NCI-H526 treated with DMSO at 0.1 percent for 48 hours (cell line): ENCODE data around the gene NHERF2.

Experiments used
- DNase-seq: peaks from one replicate; lab custom pipeline; 2025; lab: John Stamatoyannopoulos, UW

NHERF2 gene

DNA sequence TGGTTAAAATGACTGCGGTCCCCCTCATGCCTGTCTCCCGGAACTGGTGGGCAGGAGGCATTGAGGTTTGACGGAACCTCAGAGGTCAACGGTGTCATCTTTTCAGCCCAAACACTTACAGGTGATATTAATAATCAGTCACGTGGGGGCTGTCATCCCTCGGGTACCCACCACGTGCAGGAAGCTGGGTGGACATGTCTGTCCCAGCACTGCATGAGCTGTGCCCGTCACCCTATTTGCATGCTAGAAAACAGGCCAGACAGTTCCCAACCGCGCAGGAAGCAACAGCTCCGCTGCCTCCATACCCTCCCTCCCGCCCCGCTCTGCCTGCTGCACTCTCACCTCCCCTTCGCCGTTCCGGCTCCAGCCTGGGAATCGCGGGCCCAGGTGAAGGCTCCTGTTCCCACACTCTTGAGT, 35.6 kb upstream of the NHERF2 start:
- peak; percentile 17 for DNase-seq

DNA sequence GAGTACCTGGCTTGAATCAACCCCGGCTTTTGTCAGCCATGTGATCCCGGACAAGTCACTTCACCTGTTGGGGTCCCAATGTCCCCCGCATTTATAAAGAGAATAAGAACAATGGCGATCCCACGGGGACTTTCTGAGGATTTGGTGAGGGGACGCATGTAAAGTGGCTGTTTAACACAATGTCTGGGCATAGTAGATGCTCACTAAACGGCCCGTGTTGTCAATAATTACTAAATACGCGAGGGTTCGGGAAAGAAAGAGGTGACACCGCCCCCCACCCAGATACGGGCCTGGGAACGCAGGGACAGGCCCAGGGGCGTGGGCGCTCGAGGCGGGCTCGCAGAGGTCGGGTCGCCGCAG, 35.1 kb upstream of the NHERF2 start:
- DNase-seq: no peak

DNA sequence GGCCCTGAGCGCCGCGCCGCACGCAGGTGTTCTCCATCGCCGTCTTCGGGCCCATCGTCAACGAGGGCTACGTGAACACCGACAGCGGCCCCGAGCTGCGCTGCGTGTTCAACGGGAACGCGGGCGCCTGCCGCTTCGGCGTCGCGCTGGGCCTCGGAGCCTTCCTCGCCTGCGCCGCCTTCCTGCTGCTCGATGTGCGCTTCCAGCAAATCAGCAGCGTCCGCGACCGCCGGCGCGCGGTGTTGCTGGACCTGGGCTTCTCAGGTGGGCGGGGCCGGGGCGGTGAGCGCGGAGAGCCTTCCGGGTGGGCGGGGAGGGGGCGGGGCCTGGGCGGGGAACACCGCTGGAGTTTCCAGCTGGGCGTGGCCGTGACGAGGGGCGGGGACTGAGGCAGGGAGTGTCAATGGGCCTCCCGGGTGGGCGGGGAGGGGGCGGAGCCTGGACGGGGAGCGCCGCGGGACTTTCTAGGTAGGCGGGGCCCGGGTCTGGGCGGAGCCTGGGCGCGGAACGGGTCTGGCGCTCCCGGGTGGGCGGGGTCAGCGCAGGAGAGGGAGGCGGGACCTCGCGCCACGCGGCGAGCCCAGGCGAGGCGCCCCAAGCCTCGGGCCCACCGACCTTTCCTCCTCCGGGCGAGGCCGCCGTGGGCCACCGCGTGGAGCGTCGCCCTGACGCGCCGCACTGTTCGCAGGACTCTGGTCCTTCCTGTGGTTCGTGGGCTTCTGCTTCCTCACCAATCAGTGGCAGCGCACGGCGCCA, 34.6 kb upstream of the NHERF2 start:
- DNase-seq: peak; percentile 78

DNA sequence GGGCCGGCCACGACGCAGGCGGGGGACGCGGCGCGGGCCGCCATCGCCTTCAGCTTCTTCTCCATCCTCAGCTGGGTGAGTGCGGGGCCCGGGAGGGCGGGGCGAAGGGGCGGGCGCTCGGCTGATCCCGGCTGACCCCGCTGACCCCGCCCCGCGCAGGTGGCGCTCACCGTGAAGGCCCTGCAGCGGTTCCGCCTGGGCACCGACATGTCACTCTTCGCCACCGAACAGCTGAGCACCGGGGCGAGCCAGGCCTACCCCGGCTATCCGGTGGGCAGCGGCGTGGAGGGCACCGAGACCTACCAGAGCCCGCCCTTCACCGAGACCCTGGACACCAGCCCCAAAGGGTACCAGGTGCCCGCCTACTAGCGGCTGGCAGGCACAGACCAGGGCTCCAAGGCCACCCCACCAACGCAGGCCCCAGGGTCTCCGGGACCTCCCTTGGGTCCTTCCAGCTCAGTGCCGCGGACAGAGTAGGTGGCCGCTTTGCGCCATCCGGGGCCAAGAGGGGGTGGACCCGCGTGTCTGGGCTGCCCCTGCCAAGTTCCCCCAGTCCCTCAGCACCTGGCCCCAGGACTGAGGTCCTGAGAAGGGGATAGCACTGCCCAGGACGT, 33.9 kb upstream of the NHERF2 start:
- no peak for DNase-seq

DNA sequence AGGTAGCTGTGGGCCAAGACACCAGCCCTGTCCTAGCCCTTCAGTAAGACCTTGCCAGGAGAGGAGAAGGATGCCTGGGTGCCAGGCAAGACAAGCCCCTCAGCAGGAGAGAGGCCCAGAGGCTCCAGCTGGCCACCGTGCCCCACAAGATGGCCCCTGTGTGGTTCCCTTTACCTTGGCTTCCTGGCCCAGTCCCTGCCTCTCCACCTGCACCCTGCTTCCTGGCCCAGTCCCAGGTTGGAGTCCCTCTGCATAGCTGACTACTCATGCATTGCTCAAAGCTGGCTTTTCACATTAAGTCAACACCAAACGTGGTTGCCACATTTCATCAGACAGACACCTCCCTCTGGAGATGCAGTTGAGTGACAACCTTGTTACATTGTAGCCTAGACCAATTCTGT, 33.0 kb upstream of the NHERF2 start:
- no peak for DNase-seq

DNA sequence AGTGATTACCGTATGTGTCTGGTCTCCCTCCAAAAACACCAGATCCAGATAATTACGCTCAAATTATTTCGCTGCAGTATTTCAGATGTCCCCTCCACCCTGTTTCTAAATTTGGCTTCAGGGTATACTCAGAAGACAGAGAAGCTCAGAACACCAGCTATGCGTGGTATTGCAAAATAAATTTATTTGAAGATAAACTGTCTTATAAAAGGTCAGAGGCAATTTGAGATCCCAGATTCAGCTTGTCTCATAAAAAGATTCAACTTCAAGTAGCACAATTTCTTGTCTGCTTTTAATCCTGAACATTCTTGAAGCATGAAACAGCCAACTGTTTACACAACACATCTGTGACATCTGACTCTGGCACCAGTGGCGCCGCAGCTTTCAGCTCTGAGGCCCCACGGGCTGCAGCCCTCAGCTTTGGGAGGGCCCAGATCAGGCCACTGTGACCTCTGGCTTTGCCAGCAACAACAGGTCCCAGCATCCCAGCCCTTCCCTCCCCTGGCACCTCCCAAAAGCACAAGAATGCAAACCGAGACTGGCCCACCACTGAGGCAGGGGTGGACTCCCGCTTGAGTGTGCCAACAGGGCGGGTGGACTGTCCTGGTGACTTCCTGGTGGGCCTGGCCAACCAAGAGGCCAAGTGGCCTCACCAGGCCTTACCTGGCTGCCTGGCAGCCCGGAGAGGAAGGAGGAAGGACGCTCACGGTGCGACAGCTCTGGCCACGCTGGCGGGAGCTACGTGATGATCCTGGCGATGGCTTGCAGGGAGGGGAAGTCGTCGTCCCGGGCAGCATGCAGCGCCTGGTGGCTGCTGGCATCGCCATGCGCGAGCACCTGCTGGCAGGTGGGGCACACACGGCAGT, 29.0 kb upstream of the NHERF2 start:
- DNase-seq: no peak

DNA sequence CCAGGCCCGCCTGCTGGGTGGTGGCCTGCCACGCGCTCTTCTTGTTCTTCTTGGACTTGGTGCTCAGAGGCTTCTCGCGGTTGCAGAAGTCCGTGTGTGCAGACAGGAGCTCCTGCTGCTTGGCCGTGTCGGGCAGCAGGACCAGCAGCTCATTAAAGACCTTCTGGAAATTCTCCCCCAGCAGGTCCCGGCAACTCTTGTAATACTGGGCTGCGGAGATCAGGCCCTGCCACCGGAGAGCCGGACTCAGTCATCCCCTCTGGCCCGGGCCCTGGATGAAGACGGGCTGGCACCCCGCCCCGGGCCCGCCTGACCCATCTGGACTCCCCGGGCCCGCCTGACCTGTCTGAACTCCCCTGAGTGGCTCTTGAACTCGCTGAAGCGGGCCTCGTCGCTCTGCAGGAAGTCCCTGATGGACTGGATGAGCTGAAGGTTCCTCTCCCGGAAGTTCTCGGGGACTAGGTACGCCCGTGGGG, 28.3 kb upstream of the NHERF2 start:
- no peak for DNase-seq

DNA sequence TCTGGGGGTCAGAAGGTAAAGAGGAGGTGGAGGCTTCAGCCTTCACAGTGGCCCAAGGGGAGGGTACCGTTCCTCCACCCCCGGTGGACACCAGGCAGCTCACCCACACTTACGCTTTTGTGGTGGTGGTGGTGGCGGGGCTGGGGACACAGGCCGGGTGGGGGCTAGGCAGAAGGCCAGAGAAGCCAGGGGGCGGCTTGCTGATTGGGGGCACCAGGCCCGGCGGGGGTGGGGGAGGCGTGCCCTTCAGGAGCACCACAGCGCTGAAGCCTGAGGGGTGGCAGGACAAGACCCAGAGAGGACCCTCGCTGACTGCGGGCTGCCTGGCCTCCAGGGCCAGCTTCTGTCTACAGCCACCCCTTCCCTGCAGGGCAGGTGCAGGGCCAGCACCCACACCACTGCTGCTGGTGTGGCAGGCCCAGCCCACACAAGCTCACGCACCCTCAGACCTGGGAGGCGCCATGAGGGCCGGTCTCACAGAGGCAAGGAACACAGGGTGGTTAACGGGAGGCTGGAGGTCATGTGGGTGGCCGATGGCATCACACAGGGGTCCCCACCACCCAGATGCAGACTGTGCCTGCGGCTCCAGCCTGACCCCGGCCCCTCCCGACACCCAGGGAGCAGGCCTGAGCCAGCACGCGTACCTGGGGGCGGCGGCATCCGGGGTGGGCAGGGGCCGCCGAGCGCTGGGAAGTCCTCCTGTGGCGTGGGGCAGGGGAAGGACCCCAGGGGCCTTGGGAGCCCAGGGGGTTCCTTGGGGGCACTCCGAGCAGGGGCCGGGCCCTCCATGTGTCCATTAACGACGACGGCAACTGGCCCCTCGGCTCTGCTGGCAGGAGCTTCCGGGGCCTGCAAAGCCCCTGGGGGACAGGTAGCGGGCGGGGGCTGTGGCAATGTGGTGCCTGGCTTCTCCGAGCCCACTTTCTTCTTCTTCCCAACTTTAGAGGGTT, 27.6 kb upstream of the NHERF2 start:
- DNase-seq: no peak

DNA sequence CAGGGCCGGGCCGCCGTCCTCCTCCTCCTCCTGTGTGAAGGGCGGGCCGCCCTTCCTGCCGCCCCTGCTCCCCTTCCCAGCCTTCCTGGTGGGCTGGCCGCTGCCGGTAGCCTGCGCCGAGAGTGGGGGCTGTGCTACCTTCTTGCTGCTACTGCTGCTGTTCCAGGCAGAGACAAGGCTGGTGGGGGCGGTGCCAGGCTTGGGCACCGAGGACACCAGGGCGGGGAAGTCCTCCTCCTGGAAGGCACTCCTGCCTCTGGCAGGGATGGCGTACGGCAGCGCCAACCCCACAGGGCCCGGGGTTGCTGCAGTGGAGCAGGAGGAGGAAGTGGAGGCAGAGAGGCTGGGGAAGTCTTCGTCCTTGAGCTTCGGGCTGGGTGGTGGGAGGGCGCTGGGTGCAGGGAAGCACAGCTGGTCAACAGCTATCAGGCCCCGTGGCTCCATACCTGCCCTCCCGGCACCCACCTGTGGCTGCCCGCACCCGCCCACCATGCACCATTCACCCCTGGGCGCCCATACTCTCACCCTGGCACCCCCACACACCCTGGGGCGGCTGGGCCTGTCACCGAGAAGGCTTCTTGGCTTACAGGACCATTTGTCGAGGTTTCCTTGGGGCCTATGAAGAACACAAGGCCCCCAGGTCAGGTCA, 26.7 kb upstream of the NHERF2 start:
- no peak for DNase-seq

DNA sequence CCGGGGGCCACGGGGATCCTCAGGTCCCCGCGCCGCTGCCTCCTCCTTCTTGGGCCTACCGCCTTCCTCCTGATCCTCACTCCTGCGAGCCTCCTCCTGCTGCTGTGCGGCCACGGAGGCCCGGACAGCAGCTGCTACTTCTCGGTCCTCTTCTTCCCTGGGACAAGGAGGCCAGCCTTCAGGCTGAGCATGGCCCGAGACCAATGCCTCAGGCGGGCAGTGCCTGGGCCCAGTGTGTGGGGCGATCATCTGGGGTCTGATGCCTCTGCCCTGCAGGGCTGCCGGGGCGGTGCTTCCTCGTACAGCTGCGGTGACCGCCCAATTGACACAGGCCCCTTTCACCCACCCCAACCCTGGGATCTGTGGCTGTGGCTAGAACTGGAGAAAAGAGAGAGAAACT, 25.7 kb upstream of the NHERF2 start:
- no peak for DNase-seq

DNA sequence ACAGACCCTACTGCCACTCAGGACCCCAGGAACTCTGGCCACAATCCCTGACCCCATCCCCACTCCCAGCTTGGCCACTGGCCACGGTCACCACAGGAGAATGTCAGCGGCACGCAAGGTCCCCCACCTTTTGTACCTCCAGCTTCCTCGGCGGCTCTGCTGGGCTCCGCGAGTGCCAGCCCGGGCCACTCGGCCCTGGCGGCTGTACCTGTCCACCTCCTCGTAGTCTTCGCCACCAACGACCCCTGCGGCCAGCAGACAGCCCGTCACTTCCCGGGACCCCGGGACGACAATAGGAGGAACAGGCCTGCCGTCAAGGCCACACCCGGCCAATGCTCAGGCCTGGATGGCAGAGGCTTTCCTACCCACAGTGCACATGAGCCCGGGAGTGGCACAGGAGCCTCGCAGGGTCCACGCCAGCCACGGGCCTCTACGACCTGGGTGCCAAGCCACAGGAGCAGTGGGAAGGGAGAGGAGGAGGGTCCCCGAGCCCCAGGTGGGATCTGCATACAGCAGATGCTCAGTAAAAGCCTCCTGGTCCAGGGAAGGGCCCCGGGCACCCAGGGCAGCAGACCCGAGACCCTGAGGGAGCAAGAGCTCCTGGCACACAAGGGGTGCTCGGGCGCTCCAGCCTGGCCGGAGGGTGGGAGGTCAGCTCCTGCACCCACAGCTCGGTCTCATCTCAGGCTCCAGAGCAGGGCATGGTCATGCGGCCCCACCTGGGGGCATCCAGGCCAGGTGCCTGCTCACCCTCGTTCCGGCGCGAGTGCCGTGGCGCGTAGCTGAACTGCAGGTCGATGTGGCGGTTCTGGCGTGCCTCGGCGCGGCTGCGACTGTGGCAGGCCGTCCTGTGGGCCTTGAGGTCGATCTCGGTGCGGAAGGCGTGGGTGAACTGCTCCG, 25.0 kb upstream of the NHERF2 start:
- no peak for DNase-seq

DNA sequence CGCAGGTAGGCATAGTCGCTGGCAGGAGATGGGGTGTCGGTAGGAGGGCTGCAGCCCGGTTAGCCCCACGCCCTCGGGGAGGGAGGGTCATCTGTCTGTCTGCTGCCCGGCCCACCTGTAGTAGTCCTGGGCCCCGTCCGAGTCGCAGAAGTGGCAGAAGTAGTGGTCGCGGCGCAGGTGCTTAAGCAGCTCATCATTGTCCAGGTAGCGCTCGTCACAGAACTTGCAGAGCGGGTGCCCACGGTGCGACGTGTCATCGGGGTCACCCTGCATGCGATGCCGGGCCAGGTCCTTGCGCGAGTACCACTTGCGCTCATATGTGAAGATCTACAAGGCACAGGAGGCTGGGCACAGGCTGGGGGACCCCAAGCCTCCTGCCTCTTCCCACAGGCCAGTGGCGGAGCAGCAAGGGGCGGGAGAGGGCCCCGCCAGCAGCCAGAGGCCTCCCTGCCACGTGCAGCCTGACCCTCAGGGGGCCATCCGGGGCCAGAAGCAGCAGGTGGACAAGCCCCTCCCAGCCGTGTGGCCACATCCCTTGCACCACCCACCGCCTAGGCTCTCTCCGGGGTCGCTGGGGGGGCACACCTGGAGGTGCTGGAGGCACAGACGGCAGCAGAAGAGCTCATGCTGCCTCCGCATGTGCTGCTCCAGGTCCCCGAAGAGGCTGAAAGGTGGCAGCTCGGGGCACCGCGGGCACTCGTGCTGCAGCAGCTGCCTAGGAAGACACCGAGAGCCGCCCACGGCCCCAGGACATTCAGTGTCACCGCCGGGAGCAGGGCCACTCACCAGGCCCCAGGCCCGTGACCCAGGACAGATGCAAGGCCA, 24.1 kb upstream of the NHERF2 start:
- no peak for DNase-seq

DNA sequence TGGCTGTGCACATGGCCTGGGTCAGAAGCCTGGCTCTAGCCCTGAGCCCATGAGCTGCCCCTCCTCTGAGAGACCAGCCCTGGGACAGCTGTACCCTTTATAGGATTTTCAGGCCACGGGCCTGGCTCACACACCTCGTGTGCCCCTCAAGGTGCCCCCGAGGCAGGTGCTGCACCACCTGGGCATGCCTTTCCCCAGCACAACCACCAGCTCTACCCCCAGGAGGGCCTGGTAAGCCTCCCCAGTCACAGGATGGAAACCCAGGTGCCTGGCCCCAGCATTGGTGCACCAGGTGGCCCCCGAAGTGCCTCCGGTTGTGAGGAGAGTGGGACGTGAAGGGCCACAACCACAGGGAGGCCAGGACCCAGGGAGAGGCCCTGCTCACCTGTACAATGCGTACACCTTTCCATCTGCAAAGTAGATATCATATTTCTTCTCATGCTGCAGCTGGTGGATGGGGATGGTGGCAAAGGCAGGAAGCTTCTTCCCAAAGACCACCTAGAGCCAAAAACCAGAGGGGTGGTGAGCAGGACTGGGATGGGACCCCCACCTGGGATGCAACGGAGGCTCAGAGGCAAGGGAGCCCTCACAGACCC, 23.4 kb upstream of the NHERF2 start:
- DNase-seq: no peak

DNA sequence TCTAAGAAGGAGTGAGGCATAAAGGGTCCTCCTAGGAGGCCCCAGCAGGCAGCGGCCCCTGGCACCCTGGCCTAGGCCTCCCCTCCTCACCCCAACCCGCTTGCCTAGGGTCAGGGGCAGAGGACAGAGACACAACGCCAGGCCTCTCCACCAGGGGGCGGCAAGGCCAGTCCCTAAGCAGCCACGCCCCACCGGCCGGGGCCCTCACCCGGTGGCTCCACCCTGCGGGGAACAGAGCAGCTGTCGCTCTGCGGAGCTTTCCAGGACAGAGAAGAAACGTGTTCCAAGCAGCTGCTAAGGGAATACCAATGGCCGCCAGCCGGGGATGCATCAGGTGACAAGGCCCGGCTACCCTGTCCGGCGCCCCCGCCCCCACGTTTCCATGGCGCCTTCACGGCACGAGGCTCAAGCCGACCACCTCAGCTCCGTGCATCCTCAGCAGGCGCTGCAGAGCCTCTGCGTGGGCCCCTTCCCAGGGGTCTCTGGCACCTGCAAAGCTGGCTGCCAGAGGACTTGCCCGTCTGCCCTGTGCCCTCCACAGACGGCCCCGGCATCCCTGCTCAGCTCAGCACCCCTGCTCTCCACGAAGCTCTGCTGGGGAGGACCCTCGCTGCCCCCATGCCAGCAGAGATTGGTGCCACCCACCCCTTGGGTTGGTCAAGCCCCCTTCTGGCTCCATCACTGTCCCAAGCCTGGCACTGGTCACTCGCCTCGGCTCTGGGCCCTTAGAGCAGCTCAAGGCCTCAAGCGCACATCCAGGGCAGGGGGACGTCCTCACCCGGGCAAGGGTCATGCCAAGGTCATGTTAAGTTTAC, 22.7 kb upstream of the NHERF2 start:
- peak; percentile 59 for DNase-seq

DNA sequence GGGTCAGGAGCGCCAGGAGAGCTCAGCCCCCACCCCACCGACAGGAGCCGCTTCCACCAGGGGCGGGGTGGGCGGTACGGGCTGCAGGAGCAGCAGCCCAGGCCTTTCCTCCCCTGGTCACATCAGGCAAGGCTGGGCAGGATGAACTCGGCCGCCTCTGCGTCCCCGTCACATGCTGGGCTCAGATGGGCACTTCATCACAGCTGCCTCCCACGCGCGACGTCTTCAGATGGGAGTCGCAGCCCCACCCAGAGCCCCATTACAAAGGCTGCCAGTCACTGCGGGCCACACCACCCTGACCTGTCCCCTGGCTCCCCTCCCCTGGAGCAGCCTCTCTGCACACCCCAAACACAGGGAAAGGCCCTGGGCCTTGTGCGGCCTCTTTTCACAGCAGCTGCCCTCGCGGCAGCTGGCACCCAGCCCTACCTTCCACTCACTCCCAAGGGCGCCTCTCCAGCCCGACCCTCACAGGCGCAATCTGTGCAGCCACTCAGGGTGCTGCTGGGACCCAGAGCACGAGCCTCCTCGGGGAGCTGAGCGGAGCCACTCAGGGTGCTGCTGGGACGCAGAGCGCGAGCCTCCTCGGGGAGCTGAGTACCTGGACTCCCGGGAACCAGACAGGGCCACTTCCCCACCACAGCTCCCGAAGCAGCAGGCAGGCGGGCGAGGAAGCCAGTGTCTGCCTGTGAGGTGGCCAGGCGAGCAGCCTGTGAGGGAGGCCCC, 21.7 kb upstream of the NHERF2 start:
- DNase-seq: no peak

DNA sequence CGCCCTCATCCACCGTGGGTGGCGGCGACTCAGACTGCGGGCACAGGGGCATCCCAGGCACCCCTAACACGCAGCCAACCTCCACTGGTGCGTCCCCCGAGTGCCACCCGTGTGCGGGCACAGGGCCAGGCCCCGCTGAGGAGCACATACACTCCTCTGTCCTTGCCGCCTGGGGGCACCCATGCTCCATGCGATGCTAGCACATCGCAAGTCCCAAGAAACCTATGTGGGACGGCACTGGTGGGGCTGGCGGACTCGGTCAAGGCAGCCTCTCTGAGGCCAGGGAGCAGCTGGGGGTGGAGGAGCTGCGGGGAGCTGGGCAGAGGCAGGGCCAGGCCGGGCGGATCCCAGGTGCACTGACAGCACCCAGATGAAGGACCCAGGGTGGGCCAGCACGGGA, 21.1 kb upstream of the NHERF2 start:
- no peak for DNase-seq

DNA sequence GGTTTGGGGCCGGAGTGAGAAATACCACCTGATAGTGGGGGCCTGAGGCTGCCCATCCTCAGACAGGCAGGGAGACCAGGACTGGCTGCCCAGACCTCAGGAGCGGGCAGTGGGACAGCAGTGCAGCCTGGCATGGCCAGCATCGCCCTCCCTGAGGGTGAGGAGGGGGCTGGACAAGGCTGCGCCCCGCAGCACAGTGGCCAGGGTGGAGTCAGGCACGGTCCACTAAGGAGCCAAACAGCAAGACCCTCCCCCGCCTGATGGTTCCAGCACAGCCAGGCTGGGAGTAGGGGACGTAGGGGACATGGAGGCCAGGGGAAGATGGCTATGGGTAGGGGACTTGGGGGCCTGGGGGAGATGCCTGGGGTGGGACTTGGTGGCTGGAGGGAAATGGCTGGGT, 20.4 kb upstream of the NHERF2 start:
- no peak for DNase-seq
